GM21526 (cell line): ENCODE data around the gene PANK2.
"Not testable (repeated sequence)": the region's sequence is repeated elsewhere in the genome, so short reads cannot be mapped to it uniquely, and the experiment has no call there.

Experiments used
- ATAC-seq: cut with Tn5 transposase; IDR thresholded peaks from one replicate; pipeline ENCODE4 v1.9.1; 2021; ENCODE audit warnings: moderate library complexity; ENCODE audit not compliant: unreplicated experiment, low FRiP score

The PANK2 gene

DNA sequence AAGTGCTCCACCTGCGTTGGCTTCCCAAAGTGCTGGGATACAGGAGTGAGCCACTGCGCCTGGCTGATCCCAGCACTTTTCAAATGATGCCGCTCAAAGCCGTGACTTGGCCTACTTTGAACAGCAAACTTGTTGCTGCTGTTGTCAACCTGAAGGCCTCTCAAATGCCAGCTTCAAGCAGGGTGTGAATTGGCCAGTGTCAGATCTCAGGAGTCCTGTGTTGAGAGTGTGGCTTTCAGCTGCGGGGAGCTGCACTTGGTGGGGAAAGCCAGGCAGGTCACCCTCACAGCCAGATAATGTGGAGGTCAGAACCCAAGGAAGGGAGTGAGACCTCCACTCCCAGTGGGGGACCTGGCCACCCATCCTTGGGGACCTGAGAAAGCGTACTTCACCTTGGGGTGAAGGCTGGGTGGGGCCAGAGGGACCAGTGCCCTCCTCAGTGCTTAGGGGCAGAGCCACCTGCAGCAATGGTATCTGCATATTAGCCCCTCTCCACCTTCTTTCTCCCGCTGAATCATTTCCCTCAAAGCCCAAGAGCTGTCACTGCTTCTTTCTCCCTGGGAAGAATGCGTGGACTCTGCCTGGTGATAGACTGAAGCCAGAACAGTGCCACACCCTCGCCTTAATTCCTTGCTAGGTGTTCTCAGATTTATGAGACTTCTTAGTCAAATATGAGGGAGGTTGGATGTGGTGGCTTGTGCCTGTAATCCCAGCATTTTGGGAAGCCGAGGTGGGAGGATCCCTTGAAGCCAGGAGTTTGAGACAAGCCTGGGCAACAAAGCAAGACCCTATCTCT is 19.1 kb upstream of the PANK2 start:
- ATAC-seq, result no peak

DNA sequence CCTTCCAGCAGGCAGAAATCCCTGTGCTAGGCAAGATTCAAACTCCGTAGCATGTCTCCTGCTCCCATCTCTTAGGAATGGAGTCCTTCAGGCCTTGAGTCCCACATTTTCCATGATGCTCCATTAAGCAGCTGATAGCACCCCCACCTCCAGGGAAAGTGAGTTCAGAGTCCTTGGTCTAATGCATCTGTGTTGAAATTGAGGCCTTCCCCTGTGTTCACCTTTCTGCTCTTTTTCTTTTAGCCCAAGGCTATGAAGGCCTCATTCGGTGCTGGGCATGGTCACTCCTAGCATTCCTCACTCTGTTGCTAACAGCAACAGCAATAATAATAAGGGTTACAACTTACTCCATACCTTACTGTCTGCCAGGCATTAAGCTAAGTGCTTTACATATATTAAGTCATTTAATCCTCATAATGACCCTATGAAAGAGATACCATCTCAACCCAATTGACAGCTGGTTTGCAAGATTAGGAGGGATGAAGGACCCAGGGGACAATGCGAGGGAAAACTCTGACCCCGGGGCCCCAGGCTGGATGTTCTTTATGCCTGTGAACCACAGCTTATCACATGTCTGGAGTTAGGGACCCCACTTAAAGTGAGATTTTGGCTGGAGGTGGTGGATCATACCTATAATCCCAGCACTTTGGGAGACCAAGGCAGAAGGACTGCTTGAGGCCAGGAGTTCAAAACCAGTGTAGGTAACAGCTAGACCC is 17.5 kb upstream of the PANK2 start:
- ATAC-seq, result no peak

DNA sequence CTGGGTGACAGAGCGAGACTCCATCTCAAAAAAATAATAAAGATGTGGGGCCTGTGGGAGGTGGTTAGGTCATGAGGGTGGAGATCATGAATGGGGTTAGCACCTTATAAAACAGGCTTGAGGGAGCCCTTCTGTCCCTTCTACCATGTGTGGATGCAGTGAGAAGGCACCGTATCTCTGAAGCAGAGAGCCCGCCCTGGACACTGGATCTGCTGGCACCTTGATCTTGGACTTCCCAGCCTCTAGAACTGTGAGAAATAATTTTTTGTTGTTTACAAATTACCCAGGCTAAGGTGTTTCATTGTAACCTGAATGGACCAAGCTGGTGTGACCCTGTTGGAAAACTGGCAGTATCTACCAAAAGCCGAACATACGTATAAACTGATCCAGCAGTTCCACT is 15.7 kb upstream of the PANK2 start:
- ATAC-seq, result no peak

DNA sequence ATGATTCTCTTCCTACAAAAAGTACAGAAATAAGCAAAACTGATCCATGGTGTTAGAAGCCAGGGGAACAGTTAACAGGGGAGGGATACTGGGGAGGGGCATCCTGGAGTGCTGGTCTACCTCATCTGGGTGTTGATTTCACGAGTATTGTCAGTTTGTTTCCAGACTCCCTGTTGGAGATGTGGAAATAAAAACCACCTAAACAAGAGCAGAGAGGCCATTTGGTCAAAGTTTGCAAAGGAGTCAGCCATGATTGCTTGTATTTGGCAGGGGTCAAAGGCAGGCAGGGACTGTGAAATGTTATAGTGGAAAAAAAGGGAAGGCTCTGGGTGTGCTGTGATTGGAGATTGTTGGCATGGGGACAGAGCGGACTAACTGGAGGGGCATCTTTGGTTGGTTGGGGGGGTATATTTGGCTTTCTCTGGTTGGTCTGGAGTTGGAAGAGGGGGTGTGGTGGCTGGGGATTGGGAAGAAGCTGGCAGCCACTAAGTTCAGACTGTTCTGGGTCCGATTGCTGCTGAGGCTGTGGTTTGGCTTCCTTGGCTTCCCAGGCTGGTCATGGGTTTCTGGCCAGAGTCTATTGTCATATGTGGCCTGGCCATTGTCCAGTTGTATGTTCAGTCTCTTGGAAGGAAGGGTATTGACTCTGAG is 14.9 kb upstream of the PANK2 start:
- no peak for ATAC-seq

DNA sequence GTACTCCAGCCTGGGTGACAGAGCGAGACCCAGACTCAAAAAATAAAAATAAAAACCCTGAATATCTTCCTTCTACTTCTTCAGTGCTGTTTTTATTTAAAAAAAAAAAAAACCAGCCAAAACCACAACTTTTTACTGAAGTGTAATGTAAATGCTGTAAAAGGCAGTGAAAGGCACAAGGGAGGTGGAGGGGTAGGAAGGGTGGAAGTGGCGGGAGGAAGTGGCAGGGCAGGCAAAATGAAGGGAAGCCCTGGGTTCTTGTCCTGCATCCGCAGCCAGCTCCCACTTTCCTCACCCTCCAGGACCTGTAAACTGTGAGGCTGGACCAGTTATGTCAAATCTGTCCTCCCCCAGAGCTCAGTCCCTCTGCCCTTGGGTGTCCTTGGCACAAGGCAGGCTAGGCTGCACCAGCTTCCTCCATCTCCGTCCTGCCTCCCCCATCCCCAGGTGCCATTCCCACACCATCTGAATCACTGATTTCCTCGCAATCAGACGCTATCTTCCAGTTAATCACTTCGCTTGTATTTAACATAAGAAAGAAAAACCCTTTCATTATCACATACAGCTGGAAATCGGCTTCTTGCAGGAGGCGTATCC is 13.7 kb upstream of the PANK2 start:
- no peak for ATAC-seq

DNA sequence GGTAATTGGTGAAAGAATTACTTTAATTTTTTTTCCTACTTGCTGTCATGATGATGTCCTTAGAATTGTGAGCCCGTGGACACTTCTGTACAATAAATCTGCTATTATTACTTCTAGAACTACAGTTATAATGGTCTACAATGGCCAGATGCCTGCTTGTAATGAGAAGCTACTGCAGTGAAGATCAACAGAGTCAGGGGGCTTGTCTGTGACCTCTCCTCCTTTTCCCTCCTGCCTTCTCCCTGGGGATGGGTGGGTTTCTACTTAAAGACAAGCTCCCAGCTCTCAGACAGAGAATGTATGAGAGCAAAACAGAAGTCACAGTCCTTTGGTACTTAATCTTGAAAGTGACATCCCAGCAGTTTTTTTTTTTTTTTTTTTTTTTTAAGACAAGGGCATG is 13.2 kb upstream of the PANK2 start:
- ATAC-seq, result no peak

DNA sequence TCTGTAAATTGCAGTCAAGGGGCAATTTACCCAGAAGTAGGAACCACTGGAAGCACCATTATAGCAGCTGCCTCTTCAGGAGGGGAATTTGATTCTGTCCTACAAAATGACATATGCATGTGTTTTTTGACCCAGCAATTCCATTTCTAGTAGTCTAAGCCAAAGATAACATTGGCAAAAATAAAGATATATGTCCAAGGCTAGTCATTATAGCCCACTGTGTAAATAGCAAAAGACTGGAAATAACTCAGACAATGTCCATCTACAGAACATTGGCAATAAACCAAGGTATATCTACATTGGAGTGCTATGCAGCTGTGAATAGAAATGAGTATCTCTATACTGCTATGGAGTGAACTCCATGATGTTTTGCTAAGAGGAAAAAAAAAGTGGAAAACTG is 12.5 kb upstream of the PANK2 start:
- no peak for ATAC-seq

DNA sequence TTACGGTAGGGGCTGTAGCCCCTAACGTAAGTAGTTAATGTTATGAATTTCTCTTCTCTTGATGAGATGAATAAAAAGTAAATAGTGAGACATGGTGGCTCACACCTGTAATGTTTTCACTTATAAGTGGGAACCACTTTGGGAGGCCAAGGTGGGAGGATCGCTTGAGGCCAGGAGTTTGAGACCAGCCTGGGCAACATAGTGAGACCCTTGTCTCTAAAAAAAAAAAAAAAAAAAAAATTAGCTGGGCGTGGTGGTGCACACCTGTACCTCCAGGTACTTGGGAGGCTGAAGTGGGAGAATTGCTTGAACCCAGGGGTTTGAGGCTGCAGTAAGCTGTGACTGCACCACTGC is 10.3 kb upstream of the PANK2 start:
- not testable (repeated sequence) for ATAC-seq

DNA sequence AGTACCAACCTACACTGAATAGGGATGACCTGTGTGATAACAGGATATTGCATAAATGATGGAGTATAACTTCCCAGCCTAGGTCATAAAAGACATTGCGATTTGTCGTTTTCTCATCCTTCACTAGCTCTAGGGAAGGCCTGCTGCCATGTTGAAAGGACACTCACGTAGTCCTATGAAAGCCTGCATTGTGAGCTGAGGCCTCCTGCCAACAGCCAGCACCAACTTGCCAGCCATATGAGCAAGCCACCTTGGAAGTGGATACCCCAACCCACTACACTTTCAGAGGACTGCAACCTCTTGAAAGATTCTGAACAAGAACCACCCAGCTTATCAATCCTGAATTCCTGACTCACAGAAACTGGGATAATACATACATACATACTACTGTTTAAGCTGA is 3.5 kb upstream of the PANK2 start:
- ATAC-seq, result no peak

DNA sequence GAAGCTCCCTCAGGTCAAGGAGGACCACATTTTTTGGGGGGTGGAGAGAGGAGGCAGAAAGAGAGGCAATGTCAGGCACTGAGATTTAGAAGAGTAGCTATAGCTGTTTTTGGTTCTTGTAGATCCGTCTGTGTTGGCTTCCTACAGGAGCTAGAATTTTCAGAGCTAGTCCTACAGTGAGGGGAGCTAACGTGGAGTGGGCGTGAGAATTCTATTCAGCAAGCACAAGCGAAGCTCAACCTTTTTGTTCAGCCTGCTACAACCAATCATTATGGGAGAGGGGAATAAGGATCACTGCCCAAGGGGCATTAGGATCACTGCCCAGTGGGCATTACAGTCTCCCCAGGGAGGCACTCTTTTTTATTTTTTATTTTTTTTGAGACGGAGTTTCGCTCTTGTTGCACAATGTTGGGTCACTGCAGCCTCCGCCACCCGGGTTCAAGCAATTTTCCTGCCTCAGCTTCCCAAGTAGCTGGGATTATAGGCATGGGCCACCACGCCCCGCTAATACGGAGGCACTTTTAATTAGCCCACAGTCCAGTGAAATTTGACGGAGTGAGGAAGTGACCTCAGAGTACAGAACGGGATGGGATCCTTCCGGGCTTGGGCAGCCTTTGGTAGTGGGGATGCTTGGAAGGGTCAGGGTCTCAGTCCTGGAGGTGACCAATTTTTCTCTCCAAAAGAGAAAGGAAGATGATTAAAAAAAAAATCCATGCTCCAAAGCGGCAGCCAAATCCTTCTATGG is 1.1 kb upstream of the PANK2 start:
- ATAC-seq, result no peak

DNA sequence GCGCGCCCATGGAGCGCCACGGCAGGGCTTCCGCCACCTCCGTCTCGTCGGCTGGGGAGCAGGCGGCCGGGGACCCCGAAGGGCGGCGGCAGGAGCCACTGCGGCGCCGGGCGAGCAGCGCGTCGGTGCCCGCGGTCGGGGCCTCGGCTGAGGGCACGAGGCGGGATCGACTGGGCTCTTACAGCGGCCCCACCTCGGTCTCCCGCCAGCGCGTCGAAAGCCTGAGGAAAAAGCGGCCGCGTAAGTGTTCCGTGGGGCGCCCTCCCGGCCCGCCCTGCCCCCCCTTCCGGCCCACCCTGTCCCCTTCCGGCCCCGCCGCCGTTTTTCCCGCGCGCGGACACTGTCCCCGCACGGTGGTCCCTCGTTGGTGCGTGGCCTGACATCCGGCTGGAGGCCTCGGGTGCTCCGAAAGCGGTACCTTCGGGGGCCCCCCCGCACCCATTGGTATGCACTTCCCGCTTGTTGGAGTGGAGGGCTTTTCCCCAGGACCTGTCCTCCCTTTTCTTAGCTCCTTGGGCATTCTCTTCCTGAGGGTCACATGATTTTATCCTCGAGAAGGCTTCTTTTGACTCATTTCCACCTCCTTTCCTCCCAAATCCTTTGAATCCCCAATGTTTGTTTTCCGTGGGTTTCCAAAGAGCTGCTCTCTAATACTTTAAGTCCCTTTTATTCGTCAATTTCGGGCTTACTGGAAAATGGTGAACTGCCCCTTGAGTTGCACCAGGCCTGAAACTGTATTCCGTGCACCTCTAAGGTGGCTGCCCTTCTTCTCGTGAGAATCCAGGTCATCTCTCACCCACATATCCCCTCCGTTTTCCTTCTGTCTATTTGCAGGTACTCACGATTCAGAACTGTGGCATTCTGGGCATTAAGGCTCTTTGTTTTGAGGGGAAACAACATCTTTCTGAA is 556 bp downstream of the PANK2 start:
- ATAC-seq, result peak; percentile 13

DNA sequence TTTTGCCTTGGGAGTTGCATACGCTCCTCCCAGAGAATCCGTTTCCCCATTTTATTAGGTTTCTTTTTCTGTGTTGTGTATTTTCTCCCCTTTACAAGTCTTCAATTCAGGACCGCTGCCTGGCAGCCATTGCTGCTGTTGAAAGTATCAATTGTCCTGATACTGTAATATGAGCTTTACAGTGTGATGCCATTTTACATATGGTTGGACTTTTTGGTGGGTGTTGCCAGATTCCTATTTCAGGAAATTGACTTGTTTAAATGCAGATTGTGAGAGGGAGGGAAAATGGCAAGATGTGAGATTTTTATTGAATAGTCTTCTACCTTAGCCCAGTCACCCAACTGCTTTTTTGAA is 1.2 kb downstream of the PANK2 start:
- no peak for ATAC-seq

DNA sequence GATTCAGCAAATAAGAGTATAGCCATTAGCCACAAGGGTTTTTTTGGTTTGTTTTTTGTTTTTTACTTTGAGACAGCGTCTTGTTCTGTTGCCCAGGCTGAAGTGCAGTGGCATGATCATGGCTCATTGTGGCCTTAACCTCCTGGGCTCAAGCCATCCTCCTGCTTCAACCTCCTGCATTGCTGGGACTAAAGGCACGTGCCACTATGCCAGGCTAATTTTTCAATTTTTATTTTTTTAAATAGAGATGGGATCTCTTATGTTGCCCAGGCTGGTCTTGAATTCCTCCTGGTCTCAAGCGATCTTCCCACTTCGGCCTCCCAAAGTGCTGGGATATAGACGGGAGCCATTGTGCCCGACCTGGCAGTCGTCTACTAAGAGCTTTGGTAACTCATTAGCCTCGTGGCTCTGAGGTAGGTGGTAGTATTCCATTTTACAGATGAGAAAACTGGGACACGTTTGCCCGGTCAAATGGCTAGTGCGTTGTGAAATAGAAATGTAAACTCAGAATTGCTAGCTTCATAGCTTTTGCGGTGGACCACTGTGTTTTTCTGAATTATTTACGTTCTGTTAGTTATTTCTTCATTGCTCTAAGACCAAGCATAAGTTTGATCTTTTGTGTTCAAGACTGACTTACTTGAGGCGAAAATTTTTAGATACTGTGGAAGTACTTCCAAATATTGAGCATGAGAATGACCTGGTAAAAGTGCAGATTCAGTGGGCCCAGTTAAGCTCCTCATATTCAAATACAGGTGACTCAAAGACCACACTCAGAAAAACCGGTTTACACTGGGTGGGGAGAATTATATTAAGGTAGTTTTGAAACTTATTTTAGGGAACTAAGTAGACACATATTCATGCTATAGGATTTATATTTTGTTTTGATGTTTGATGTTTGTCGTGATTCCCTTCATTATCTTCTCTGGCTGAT is 2.1 kb downstream of the PANK2 start:
- ATAC-seq, result no peak

DNA sequence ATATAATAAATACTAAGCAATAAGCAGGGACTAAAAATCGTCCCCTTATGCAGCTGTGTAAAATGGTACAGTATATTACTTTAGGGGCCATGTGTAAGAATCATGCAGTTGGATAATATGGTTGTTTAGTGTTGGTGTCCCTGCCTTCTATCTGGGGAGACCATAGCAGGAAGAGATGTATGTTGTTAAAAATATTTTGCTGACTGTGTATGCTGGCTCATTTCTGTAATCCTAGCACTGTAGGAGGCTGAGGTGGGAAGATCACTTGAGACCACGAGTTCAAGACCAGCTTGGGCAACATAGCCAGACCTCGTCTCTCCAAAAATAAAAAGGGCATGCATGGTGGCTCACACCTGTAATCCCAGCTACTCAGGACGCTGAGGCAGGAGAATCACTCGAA is 5.6 kb downstream of the PANK2 start:
- no peak for ATAC-seq

DNA sequence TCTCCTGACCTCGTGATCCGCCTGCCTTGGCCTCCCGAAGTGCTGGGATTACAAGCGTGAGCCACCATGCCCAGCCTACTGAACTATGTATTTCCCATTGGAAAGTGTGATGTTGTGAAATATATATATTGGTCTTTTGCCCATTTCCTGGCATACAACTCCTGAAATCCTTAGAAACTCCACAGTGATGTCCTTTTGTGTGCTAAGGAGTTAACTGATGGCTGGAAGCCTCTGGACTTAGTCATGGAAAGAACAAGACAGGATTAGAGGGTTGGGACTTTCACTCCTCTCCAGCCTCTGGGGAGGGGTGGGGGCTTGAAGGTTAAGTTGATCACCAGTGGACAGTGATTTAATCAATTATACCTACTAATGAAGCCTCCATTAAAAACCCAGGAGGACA is 7.1 kb downstream of the PANK2 start:
- no peak for ATAC-seq

DNA sequence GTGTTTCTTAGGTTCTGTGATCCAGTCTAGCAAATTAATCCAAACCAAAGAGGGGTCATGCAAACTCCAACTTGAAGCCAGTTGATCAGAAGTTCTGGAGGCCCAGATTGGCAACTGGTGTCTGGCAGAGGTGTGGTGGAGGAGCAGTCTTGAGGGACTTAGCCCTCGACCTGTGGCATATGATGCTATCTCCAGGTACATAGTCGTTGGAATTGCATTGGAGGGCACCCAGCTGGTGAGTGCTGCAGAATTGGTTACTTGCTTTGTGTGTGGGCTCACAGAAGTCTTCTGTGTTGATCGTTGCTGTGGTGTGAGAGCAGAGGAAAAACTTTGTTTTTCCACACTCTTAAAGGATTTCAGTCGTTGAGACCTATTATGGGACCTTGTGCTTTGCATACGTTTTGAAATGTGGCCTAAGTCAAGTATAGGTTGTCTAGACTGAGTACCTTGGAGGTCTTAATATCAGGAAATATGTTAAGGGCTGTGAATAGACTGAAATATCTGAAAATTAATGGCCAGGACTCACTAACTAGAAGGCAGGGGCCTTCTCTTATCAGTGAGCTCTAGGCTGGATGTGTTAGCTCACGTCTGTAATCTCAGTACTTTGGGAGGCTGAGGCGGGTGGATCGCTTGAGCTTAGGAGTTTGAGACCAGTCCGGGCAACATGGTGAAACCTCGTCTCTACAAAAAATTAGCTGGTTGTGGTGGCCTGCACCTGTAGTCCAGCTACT is 7.8 kb downstream of the PANK2 start:
- ATAC-seq, result no peak

DNA sequence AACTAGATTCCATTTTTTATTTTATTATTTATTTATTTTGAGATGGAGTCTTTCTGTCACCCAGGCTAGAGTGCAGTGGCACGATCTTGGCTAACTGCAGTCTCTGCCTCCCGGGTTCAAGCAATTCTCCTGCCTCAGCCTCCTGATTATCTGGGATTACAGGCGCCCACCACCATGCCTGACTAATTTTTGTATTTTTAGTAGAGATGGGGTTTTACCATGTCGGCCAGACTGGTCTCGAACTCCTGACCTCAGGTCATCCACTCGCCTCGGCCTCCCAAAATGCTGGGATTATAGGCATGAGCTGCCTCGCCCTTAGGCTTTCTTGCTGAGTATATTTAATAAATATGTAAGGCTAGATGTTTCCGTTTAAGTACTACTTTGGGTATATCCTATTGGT is 9.0 kb downstream of the PANK2 start:
- not testable (repeated sequence) for ATAC-seq

DNA sequence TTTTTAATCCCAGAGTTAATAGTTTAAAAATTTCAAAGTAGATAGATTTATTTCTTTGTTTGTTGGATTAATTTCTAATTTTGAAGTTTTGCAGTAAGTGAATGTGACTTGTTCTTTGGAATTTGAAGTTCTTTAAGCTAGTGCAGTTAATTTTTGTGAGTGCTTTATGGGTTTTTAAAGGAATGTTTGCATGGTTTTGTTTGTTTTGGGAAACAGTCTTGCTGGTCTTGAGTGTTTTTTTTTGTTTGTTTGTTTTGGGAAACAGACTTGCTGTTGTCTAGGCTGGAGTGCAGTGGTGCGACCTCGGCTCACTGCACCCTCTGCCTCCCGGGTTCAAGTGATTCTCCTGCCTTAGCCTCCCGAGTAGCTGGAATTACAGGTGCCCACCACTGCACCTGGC is 9.5 kb downstream of the PANK2 start:
- no peak for ATAC-seq
